LNCaP clone FGC (cell line): Measurements from ENCODE around the gene MUC20.
"Not testable (repeated sequence)": the region's sequence is repeated elsewhere in the genome, so short reads cannot be mapped to it uniquely, and the experiment has no call there.

Experiments
- DNase-seq: peaks from one replicate; pipeline ENCODE4 v3.0.0-alpha.2; 2011; ENCODE audit warnings: low read depth
- H3K4me3 ChIP-seq: 2 replicates; pipeline ENCODE4 v1.5.1; 2011; ENCODE audit warnings: mild to moderate bottlenecking, low read depth, low read length, control low read depth
- TF ChIP-seq, protein P1 (sequence below): IDR thresholded peaks from 2 replicates; pipeline ENCODE4 v1.5.1; 2012; ENCODE audit warnings: mild to moderate bottlenecking; ENCODE audit not compliant: control insufficient read depth, insufficient read depth; ENCODE audit errors: extremely low read depth

Gene MUC20

DNA sequence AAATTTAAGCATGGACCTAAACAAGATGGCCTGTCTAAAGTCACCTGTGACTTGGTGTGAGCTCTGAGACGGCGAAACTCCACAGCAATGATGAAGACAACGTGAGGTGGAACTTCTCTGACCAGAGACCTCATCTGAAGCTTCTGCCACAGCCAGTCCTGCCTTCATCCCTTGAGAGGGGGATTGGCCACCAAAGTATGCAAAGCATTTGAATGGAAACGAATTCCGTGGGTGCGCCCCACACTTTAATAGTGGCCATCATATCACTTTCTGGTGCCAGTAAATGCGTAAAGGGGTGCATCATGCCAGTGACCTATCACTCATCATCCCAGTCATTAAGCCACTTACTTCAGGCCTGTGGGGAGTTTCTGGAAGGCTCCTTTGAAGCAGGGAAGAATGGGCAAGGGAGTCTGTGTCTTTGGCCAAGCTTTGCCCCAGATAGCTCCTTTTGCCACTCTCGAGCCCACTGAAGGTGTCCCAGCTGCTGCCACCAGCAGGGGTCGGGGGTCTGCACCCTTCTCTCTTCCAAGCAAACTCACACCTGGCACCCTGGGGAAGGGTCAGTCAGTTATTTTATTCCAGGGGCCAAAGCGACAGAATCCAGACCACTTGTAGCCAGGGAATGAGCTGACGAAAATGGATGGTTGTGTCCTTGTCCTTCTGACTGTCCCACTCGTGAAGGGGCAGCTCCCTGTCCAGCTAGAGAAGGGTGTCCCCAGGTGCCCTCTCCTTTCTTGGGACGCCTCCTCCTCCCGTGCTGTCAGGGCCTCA lies 17.7 kb downstream of the MUC20 start:
- TF ChIP-seq, protein P1, sequence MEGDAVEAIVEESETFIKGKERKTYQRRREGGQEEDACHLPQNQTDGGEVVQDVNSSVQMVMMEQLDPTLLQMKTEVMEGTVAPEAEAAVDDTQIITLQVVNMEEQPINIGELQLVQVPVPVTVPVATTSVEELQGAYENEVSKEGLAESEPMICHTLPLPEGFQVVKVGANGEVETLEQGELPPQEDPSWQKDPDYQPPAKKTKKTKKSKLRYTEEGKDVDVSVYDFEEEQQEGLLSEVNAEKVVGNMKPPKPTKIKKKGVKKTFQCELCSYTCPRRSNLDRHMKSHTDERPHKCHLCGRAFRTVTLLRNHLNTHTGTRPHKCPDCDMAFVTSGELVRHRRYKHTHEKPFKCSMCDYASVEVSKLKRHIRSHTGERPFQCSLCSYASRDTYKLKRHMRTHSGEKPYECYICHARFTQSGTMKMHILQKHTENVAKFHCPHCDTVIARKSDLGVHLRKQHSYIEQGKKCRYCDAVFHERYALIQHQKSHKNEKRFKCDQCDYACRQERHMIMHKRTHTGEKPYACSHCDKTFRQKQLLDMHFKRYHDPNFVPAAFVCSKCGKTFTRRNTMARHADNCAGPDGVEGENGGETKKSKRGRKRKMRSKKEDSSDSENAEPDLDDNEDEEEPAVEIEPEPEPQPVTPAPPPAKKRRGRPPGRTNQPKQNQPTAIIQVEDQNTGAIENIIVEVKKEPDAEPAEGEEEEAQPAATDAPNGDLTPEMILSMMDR = no peak
- no peak for DNase-seq
- no peak overlapping the region for H3K4me3 ChIP-seq

DNA sequence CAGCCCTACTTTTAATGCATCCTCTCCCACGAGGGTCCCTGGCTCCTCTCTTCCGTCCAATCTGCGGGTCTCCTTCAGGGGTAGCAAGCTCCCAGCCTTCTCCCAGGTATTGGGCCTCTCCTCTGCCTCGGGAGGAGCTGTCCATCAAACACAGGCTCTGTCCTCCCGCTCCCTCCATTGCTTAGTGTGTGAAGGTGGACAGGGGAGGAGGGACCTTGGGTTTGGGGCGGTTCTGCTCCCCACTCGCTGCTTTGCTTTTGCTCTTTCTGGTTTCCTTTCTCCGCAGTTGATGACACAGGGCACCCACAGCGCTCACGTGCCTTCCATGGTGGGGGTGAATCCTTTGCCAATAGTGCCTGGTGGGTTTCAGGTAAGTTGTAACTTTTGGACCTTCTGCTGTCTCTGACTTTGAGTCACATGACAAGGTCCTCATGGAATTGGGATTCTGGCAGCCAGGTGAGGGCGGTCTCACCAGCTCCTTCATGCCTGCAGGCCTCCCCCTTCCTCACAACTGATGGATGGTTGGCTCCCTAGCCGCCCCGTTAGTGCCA lies 18.9 kb downstream of the MUC20 start:
- TF ChIP-seq, protein P1 = no peak
- no peak for DNase-seq
- H3K4me3 ChIP-seq = no peak overlapping the region

DNA sequence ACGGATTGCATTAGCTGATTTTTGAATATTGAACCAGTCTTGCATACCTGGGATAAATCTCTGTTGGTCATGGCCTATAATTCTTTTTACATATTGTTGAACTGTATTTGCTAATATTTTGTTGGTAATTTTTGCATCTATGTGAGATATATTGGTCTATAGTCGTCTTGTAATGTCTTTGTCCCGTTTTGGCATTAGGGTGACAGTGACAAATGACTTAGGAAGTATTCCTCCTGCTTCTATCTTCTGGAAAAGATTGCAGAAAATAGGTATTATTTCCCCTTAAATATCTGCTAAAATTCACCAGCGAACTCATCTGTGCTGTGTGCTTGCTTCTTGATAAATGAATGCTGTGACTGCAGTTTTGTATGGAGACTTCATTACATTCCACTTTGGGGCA lies 23.7 kb downstream of the MUC20 start:
- DNase-seq = no peak
- TF ChIP-seq, protein P1 = no peak
- H3K4me3 ChIP-seq = no peak overlapping the region

DNA sequence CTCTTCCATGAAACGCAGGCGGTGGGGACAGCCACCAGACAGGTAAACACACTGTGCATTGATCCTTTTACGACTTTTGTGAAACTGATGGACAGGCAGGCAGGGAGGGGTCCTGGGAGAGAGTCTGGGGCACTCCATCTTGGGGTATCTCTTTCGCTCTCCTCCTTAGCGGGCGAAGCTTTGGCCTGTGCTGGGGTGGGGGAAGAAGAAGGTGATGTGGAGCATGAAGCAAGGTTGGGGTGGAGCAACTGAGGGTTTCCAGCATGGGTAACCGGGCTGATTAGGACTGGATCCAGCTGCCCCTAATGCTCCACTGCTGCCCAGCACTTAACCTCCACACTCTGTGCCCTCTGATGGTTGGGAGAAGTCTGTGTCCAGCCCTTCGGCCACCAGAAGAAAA lies 25.6 kb downstream of the MUC20 start:
- TF ChIP-seq, protein P1 = no peak
- DNase-seq = no peak
- no peak overlapping the region for H3K4me3 ChIP-seq

DNA sequence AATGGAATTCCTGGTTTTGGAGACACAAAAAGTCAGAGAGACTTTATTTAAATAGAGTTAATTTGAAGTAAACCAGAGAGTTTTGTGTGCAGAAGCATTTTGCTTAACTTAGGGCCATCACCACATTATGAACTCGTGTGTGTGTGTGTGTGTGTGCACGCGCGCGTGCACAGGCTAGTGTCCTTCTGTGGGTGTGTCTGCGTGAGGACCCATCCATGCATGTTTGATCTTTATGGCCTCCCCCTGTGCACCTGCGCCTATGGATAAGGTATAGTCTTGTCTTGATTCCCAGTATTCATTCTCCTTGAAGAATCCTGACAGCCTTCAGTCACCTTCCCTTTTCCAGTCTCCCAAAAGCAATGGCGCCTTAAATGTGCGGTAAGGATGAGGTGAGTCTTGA lies 26.0 kb downstream of the MUC20 start:
- DNase-seq = no peak
- TF ChIP-seq, protein P1 = no peak
- H3K4me3 ChIP-seq = no peak overlapping the region

DNA sequence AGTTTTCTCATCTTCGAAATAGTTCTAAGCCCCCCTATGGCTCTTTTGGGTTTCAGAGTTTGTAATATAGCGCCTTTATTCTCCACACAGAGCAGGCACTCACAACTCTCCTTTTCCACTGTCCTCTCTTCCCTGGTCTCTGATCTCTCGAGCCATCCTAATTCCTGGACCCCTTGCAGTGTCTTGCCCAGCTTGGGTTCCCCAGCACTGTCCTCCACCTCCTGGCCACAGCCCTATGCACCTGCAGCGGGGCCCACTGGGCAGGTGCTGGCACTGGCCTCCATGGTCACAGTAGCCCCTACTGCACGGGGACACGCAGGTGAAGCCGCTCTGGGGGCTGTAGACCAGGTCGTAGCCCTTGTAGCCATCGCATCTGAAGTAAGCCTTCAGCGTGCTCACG lies 27.9 kb downstream of the MUC20 start:
- TF ChIP-seq, protein P1 = no peak
- no peak for DNase-seq
- H3K4me3 ChIP-seq = peak overlapping the region; percentile 30

DNA sequence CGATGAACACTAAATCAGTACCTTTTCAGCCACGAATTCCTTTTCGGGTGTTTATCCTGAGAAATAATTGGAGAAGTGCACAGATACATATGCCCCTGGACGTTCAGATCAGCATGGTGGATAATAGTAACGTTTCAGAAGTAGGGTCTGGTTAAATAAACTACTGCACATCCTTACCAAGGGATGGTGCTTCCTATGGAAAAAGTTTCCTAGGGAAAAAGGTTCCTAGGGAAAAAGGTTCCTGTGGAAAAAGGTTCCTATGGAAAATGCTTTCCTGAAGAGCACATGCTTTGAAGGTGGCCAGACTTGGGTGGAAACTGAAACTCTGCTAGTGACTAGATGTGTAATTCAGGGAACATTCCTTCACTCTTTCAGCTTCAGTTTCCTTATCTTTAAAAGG lies 28.3 kb downstream of the MUC20 start:
- not testable (repeated sequence) for DNase-seq
- H3K4me3 ChIP-seq = peak overlapping the region; percentile 30
